Osteoblast (primary cell): ENCODE measurements around the gene MRNIP. TPM values are rescaled to one million over a fixed set of nuclear protein-coding genes. Genes with fewer than 3 reads are reported as not detected.
"Not testable (repeated sequence)": the region's sequence is repeated elsewhere in the genome, so short reads cannot be mapped to it uniquely, and the experiment has no call there.

Source experiments
- DNase-seq: peaks from one replicate; pipeline ENCODE4 v3.0.0; 2011; ENCODE audit warnings: low spot score, mixed read lengths; ENCODE audit not compliant: insufficient read length; ENCODE audit errors: missing footprints
- H2AFZ ChIP-seq: 2 replicates; pipeline ENCODE4 v1.6.0; 2011; ENCODE audit warnings: mild to moderate bottlenecking, low read length
- H3K27ac ChIP-seq: 2 replicates; pipeline ENCODE4 v1.5.1; 2011; ENCODE audit warnings: mild to moderate bottlenecking, low read depth, low read length, moderate library complexity
- H3K27me3 ChIP-seq: 2 replicates; pipeline ENCODE4 v1.6.0; 2012; ENCODE audit warnings: mild to moderate bottlenecking, control low read depth, inconsistent platforms, low read length, moderate library complexity; ENCODE audit not compliant: insufficient read depth
- H3K36me3 ChIP-seq: 2 replicates; pipeline ENCODE4 v1.5.1; 2011; ENCODE audit warnings: mild to moderate bottlenecking, low read length, control low read depth, moderate library complexity; ENCODE audit not compliant: insufficient read depth
- H3K4me1 ChIP-seq: 2 replicates; pipeline ENCODE4 v1.5.1; 2011; ENCODE audit warnings: mild to moderate bottlenecking, low read length, control low read depth, moderate library complexity; ENCODE audit not compliant: insufficient read depth
- H3K4me2 ChIP-seq: 2 replicates; pipeline ENCODE4 v1.6.0; 2011; ENCODE audit warnings: mild to moderate bottlenecking, low read length; ENCODE audit not compliant: insufficient read depth
- H3K4me3 ChIP-seq: fragments of 200-600 bp; sonication (generic); 3 replicates; pipeline ENCODE4 v1.5.1; 2012; ENCODE audit warnings: mild to moderate bottlenecking, low read length, inconsistent platforms; ENCODE audit not compliant: insufficient read depth
- H3K79me2 ChIP-seq: 2 replicates; pipeline ENCODE4 v1.6.0; 2012; ENCODE audit warnings: mild to moderate bottlenecking, low read length, control low read depth, inconsistent platforms; ENCODE audit not compliant: insufficient read depth
- H3K9me3 ChIP-seq: 2 replicates; pipeline ENCODE4 v1.5.1; 2011; ENCODE audit warnings: low read depth, low read length, control low read depth
- H4K20me1 ChIP-seq: 2 replicates; pipeline ENCODE4 v1.6.0; 2012; ENCODE audit warnings: mild to moderate bottlenecking, low read length, control low read depth; ENCODE audit not compliant: insufficient read depth
- CTCF ChIP-seq: IDR thresholded peaks from 2 replicates; pipeline ENCODE4 v1.5.1; 2011; ENCODE audit warnings: mild to moderate bottlenecking, low read depth, low read length, moderate library complexity; ENCODE audit errors: extremely low read depth
- total RNA-seq: library from RNA; depleted of rRNA; stranded (reverse); fragments of >200 nt; gene quantifications from 2 replicates; pipeline ENCODE4 v1.2.3, GENCODE V29; 2012

Gene MRNIP
- total RNA-seq, 1 donor, result 10.1 TPM

GRCh38 chr5:179839328-179840256 lies 19.0 kb downstream of the MRNIP start:
- Histone ChIP-seq H3K4me1 (no peaks in the 10 kb centered on the region), H3K4me3 (no peak overlapping the region), H2AFZ (no peak overlapping the region), H3K79me2 (no peaks in the 10 kb centered on the region), H3K27ac (no peak overlapping the region), H4K20me1 (peaks cover 9% of the 10 kb centered on the region), H3K9me3 (no peaks in the 10 kb centered on the region), H3K36me3 (peaks cover 28% of the 10 kb centered on the region), H3K27me3 (no peaks in the 10 kb centered on the region), H3K4me2 (no peak overlapping the region)
- TF ChIP-seq CTCF, result no peak
- DNase-seq, result peak; percentile 29

- no peak overlapping the region for H2AFZ ChIP-seq
- peaks cover 47% of the 10 kb centered on the region for H3K36me3 ChIP-seq
- no peak overlapping the region for H3K4me2 ChIP-seq
- no peaks in the 10 kb centered on the region for H3K27me3 ChIP-seq
- H3K4me3 ChIP-seq, result no peak overlapping the region
- no peaks in the 10 kb centered on the region for H3K9me3 ChIP-seq
- peaks cover 4% of the 10 kb centered on the region for H3K79me2 ChIP-seq
- H3K4me1 ChIP-seq, result no peaks in the 10 kb centered on the region
- peak; percentile 43 for DNase-seq
- peaks cover 23% of the 10 kb centered on the region for H4K20me1 ChIP-seq
- peak overlapping the region; percentile 3 for H3K27ac ChIP-seq
- no peak for TF ChIP-seq CTCF
Measured at GRCh38 chr5:179837076-179838011, 21.3 kb downstream of the MRNIP start.

GRCh38 chr5:179836225-179837019 lies 22.2 kb downstream of the MRNIP start:
- no peaks in the 10 kb centered on the region for H3K27me3 ChIP-seq
- H3K36me3 ChIP-seq, result peaks cover 56% of the 10 kb centered on the region
- peaks cover 26% of the 10 kb centered on the region for H4K20me1 ChIP-seq
- peak overlapping the region; percentile 3 for H3K27ac ChIP-seq
- no peak for TF ChIP-seq CTCF
- no peak overlapping the region for H3K4me3 ChIP-seq
- DNase-seq, result peak; percentile 89
- no peaks in the 10 kb centered on the region for H3K4me1 ChIP-seq
- no peak overlapping the region for H2AFZ ChIP-seq
- H3K4me2 ChIP-seq, result no peak overlapping the region
- H3K79me2 ChIP-seq, result peaks cover 9% of the 10 kb centered on the region
- no peaks in the 10 kb centered on the region for H3K9me3 ChIP-seq

GRCh38 chr5:179834871-179835270 lies 23.7 kb downstream of the MRNIP start:
- H3K9me3 ChIP-seq, H3K27me3 ChIP-seq, H2AFZ ChIP-seq, H3K27ac ChIP-seq, H3K4me2 ChIP-seq, DNase-seq, H3K4me3 ChIP-seq, H3K4me1 ChIP-seq: not testable (repeated sequence)
- peaks cover 36% of the 10 kb centered on the region for H4K20me1 ChIP-seq
- peaks cover 72% of the 10 kb centered on the region for H3K36me3 ChIP-seq
- peaks cover 19% of the 10 kb centered on the region for H3K79me2 ChIP-seq
